ENCODE measurements around the gene OTOF. TPM values are rescaled to one million over a fixed set of nuclear protein-coding genes. Genes with fewer than 3 reads are reported as not detected.

The OTOF gene
- total and polyA plus RNA-seq, 9 of the 15 experiments (the other 6 are each of a cell fraction or from before 2014, with no cell fraction given): 0.03 to 0.11 (median 0.06) TPM; not detected in 5

DNA sequence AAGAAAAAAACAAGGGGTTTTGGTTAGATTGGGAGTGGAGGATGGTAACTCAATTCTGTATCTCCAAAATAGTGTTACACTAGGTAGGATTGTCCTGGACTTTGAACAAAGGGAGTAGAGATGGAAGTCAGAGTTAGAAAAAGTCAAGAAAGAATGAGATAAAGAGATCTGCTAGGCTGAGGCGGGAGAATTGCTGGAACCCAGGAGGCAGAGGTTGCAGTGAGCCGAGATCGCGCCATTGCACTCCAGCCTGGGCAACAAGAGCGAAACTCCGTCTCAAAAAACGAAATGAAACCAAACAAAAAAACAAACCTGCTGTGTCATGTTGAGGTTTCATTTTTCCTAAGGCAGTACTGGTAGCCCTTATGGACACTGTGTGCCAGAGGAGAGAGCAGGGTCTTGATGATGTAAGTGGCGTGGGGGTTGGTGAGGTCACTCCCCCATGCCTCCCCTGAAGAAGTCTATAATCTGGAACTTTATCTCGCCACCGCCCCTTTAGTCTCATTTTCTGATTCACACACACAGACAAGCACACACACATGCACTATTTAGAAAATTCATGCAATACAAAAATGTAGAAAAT lies 65.7 kb downstream of the OTOF start (continued):
- TF ChIP-seq, protein P1, sequence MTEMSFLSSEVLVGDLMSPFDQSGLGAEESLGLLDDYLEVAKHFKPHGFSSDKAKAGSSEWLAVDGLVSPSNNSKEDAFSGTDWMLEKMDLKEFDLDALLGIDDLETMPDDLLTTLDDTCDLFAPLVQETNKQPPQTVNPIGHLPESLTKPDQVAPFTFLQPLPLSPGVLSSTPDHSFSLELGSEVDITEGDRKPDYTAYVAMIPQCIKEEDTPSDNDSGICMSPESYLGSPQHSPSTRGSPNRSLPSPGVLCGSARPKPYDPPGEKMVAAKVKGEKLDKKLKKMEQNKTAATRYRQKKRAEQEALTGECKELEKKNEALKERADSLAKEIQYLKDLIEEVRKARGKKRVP (CRISPR knock-in tag; IDR thresholded peaks at IDR 0.05): peak; percentile 63
- TF ChIP-seq, protein P2, sequence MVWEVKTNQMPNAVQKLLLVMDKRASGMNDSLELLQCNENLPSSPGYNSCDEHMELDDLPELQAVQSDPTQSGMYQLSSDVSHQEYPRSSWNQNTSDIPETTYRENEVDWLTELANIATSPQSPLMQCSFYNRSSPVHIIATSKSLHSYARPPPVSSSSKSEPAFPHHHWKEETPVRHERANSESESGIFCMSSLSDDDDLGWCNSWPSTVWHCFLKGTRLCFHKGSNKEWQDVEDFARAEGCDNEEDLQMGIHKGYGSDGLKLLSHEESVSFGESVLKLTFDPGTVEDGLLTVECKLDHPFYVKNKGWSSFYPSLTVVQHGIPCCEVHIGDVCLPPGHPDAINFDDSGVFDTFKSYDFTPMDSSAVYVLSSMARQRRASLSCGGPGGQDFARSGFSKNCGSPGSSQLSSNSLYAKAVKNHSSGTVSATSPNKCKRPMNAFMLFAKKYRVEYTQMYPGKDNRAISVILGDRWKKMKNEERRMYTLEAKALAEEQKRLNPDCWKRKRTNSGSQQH (CRISPR knock-in tag; IDR thresholded peaks at IDR 0.05): 0 out of 2 replicates have a peak, but pooled peaks have one; percentile 2
- TF ChIP-seq, protein P3, sequence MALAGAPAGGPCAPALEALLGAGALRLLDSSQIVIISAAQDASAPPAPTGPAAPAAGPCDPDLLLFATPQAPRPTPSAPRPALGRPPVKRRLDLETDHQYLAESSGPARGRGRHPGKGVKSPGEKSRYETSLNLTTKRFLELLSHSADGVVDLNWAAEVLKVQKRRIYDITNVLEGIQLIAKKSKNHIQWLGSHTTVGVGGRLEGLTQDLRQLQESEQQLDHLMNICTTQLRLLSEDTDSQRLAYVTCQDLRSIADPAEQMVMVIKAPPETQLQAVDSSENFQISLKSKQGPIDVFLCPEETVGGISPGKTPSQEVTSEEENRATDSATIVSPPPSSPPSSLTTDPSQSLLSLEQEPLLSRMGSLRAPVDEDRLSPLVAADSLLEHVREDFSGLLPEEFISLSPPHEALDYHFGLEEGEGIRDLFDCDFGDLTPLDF (CRISPR knock-in tag; IDR thresholded peaks at IDR 0.05): no peak
- TF ChIP-seq, protein P4, sequence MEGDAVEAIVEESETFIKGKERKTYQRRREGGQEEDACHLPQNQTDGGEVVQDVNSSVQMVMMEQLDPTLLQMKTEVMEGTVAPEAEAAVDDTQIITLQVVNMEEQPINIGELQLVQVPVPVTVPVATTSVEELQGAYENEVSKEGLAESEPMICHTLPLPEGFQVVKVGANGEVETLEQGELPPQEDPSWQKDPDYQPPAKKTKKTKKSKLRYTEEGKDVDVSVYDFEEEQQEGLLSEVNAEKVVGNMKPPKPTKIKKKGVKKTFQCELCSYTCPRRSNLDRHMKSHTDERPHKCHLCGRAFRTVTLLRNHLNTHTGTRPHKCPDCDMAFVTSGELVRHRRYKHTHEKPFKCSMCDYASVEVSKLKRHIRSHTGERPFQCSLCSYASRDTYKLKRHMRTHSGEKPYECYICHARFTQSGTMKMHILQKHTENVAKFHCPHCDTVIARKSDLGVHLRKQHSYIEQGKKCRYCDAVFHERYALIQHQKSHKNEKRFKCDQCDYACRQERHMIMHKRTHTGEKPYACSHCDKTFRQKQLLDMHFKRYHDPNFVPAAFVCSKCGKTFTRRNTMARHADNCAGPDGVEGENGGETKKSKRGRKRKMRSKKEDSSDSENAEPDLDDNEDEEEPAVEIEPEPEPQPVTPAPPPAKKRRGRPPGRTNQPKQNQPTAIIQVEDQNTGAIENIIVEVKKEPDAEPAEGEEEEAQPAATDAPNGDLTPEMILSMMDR (IDR thresholded peaks at IDR 0.05 in 2 of 3, conservative IDR thresholded peaks at IDR 0.05 in 1 of 3; ENCODE audit: insufficient read depth in 2 of 3, low read depth in 1 of 3, low read length in 3 of 3): peak in 1 of 3 experiments; percentile 6; a peak in 1 of 6 replicates
- TF ChIP-seq, protein P5, sequence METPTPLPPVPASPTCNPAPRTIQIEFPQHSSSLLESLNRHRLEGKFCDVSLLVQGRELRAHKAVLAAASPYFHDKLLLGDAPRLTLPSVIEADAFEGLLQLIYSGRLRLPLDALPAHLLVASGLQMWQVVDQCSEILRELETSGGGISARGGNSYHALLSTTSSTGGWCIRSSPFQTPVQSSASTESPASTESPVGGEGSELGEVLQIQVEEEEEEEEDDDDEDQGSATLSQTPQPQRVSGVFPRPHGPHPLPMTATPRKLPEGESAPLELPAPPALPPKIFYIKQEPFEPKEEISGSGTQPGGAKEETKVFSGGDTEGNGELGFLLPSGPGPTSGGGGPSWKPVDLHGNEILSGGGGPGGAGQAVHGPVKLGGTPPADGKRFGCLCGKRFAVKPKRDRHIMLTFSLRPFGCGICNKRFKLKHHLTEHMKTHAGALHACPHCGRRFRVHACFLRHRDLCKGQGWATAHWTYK (CRISPR knock-in tag; IDR thresholded peaks at IDR 0.05): no peak
- TF ChIP-seq MAFK (IDR thresholded peaks at IDR 0.05; ENCODE audit: low read length) (peak; percentile 90), MBD2 (IDR thresholded peaks at IDR 0.05; ENCODE audit: borderline replicate concordance, low read depth) (peak; percentile 62; the same call in 1 of the 2 replicates), SAFB (IDR thresholded peaks at IDR 0.05; ENCODE audit: borderline replicate concordance, low read depth, low read length) (no peak), SAFB2 (IDR thresholded peaks at IDR 0.05; ENCODE audit: borderline replicate concordance, low read depth, low read length, severe bottlenecking) (no peak), NFRKB (IDR thresholded peaks at IDR 0.05; ENCODE audit: low read depth) (peak; percentile 98)
- TF ChIP-seq, protein P6, sequence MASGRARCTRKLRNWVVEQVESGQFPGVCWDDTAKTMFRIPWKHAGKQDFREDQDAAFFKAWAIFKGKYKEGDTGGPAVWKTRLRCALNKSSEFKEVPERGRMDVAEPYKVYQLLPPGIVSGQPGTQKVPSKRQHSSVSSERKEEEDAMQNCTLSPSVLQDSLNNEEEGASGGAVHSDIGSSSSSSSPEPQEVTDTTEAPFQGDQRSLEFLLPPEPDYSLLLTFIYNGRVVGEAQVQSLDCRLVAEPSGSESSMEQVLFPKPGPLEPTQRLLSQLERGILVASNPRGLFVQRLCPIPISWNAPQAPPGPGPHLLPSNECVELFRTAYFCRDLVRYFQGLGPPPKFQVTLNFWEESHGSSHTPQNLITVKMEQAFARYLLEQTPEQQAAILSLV (tag; IDR thresholded peaks at IDR 0.05): peak; percentile 47; the same call in 1 of the 2 replicates
- TF ChIP-seq, protein P7, sequence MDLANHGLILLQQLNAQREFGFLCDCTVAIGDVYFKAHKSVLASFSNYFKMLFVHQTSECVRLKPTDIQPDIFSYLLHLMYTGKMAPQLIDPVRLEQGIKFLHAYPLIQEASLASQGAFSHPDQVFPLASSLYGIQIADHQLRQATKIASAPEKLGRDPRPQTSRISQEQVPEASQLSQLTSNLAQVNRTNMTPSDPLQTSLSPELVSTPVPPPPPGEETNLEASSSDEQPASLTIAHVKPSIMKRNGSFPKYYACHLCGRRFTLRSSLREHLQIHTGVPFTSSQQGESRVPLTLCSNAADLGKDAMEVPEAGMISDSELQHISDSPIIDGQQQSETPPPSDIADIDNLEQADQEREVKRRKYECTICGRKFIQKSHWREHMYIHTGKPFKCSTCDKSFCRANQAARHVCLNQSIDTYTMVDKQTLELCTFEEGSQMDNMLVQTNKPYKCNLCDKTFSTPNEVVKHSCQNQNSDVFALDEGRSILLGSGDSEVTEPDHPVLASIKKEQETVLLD (IDR thresholded peaks at IDR 0.05): 0 out of 2 replicates have a peak, but pooled peaks have one; percentile 72
